Loucy (cell line): ENCODE measurements around the gene SYNC.
A peak's percentile ranks its signal among the peaks of the same experiment; 100 is the strongest.

ENCODE experiments used
- H2AFZ ChIP-seq: fragments of 200-600 bp; sonication (generic); 2 replicates; pipeline ENCODE4 v1.6.0; 2016; ENCODE audit warnings: antibody characterized with exemption, mild to moderate bottlenecking, low read length, moderate library complexity
- H3F3A ChIP-seq: fragments of 200-600 bp; 2 replicates; pipeline ENCODE4 v1.6.0; 2016; ENCODE audit warnings: antibody characterized with exemption, low read depth, mild to moderate bottlenecking
- H3K27me3 ChIP-seq: fragments of 200-600 bp; sonication (generic); 2 replicates; pipeline ENCODE4 v1.6.1; 2014; ENCODE audit warnings: low read length, mild to moderate bottlenecking; ENCODE audit not compliant: insufficient read depth, poor library complexity, severe bottlenecking
- H3K36me3 ChIP-seq: fragments of 200-600 bp; sonication (generic); 2 replicates; pipeline ENCODE4 v1.6.1; 2016; ENCODE audit warnings: low read length; ENCODE audit not compliant: insufficient read depth
- H3K4me1 ChIP-seq: fragments of 200-600 bp; sonication (generic); 2 replicates; pipeline ENCODE4 v1.5.1; 2014; ENCODE audit warnings: low read length, mild to moderate bottlenecking; ENCODE audit not compliant: insufficient read depth, poor library complexity, severe bottlenecking
- H3K4me2 ChIP-seq: fragments of 200-600 bp; sonication (generic); 2 replicates; pipeline ENCODE4 v1.6.0; 2014; ENCODE audit warnings: antibody characterized with exemption, low read length, low read depth, mild to moderate bottlenecking; ENCODE audit not compliant: poor library complexity, severe bottlenecking
- H3K4me3 ChIP-seq: fragments of 200-600 bp; sonication (generic); 2 replicates; pipeline ENCODE4 v1.5.1; 2014; ENCODE audit warnings: low read length, mild to moderate bottlenecking, mixed read lengths; ENCODE audit not compliant: poor library complexity, severe bottlenecking
- H3K79me2 ChIP-seq: fragments of 200-600 bp; sonication (generic); 2 replicates; pipeline ENCODE4 v1.6.1; 2014; ENCODE audit warnings: low read length; ENCODE audit not compliant: insufficient read depth
- H3K9ac ChIP-seq: fragments of 200-600 bp; sonication (generic); 2 replicates; pipeline ENCODE4 v1.6.0; 2014; ENCODE audit warnings: mild to moderate bottlenecking, low read depth, low read length, moderate library complexity; ENCODE audit not compliant: poor library complexity, severe bottlenecking
- H3K9me2 ChIP-seq: fragments of 200-600 bp; sonication (generic); replicated peaks from 2 replicates; pipeline ENCODE4 v1.6.1; 2016; ENCODE audit warnings: low read depth, low read length, mixed read lengths
- H3K9me3 ChIP-seq: fragments of 200-600 bp; sonication (generic); 2 replicates; pipeline ENCODE4 v1.6.1; 2014; ENCODE audit warnings: mild to moderate bottlenecking, antibody characterized with exemption, low read length, low read depth; ENCODE audit not compliant: insufficient read depth
- H4K20me1 ChIP-seq: fragments of 200-600 bp; sonication (generic); 2 replicates; pipeline ENCODE4 v1.6.0; 2014; ENCODE audit warnings: antibody characterized with exemption, low read length, mild to moderate bottlenecking; ENCODE audit not compliant: insufficient read depth, poor library complexity, severe bottlenecking
- EZH2phosphoT487 ChIP-seq: fragments of 200-600 bp; IDR thresholded peaks from 2 replicates; pipeline ENCODE4 v1.6.1; 2018; ENCODE audit warnings: antibody characterized with exemption, mild to moderate bottlenecking, moderate library complexity, borderline replicate concordance
- TF ChIP-seq, protein P1 (sequence below): fragments of 200-600 bp; sonication (generic); conservative IDR thresholded peaks from 2 replicates; pipeline ENCODE4 v1.5.1; 2014; ENCODE audit warnings: mild to moderate bottlenecking, antibody characterized with exemption, low read length

Gene SYNC

DNA sequence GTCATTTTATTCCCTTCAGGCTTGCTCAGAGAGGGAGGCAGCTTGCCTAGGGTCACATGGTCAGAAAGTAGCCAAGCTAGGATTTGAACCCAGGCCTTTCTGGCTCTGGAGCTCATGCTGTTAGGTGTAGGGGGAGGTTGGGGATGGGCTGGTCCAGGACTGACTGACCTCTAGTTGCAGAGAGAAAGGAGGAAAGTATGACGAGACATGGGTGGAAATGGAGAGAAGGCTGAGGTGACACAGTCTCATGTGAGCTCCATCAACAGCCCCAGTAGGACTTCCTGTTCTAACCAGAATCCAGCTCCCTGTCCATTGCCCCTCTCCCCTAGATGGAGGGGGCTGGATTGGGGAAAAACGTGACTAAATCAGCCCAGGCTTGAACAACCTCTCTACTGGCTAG lies 15.5 kb upstream of the SYNC start:
- no peaks in the 10 kb centered on the region for H4K20me1 ChIP-seq
- H3K9me2 ChIP-seq, result no peaks in the 10 kb centered on the region
- no peaks in the 10 kb centered on the region for H3F3A ChIP-seq
- H3K36me3 ChIP-seq, result no peaks in the 10 kb centered on the region
- no peaks in the 10 kb centered on the region for H3K27me3 ChIP-seq
- no peak for TF ChIP-seq EZH2phosphoT487
- TF ChIP-seq, protein P1, sequence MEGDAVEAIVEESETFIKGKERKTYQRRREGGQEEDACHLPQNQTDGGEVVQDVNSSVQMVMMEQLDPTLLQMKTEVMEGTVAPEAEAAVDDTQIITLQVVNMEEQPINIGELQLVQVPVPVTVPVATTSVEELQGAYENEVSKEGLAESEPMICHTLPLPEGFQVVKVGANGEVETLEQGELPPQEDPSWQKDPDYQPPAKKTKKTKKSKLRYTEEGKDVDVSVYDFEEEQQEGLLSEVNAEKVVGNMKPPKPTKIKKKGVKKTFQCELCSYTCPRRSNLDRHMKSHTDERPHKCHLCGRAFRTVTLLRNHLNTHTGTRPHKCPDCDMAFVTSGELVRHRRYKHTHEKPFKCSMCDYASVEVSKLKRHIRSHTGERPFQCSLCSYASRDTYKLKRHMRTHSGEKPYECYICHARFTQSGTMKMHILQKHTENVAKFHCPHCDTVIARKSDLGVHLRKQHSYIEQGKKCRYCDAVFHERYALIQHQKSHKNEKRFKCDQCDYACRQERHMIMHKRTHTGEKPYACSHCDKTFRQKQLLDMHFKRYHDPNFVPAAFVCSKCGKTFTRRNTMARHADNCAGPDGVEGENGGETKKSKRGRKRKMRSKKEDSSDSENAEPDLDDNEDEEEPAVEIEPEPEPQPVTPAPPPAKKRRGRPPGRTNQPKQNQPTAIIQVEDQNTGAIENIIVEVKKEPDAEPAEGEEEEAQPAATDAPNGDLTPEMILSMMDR, result no peak
- no peak overlapping the region for H3K9ac ChIP-seq
- no peak overlapping the region for H2AFZ ChIP-seq
- H3K79me2 ChIP-seq, result no peaks in the 10 kb centered on the region
- no peak overlapping the region for H3K4me3 ChIP-seq
- no peaks in the 10 kb centered on the region for H3K9me3 ChIP-seq
- H3K4me2 ChIP-seq, result no peak overlapping the region
- H3K4me1 ChIP-seq, result peaks cover 12% of the 10 kb centered on the region

DNA sequence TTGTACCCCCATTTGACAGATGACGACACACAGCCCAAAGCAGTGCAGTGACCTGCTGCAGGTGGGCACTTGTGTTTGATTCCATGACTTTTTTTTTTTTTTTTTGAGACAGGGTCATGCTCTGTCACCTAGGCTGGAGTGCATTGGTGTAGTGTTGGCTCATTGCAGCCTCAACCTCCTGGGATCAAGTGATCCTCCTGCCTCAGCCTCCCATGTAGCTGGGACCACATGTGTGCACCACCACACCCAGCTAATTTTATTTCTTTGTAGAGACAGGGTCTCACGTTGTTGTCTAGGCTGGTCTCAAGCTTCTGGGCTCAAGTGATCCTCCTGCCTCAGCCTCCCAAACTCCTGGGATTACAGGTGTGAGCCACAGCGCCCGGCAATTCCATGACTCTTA lies 14.9 kb upstream of the SYNC start:
- H3K4me1 ChIP-seq, result peaks cover 12% of the 10 kb centered on the region
- H3K9me3 ChIP-seq, result no peaks in the 10 kb centered on the region
- no peaks in the 10 kb centered on the region for H4K20me1 ChIP-seq
- TF ChIP-seq, protein P1, result no peak
- H3K9me2 ChIP-seq, result no peaks in the 10 kb centered on the region
- no peak overlapping the region for H3K4me3 ChIP-seq
- H2AFZ ChIP-seq, result no peak overlapping the region
- H3K36me3 ChIP-seq, result no peaks in the 10 kb centered on the region
- peak overlapping the region; percentile 67 for H3K4me2 ChIP-seq
- H3K27me3 ChIP-seq, result no peaks in the 10 kb centered on the region
- no peaks in the 10 kb centered on the region for H3F3A ChIP-seq
- H3K9ac ChIP-seq, result peak overlapping the region; percentile 63
- no peaks in the 10 kb centered on the region for H3K79me2 ChIP-seq

DNA sequence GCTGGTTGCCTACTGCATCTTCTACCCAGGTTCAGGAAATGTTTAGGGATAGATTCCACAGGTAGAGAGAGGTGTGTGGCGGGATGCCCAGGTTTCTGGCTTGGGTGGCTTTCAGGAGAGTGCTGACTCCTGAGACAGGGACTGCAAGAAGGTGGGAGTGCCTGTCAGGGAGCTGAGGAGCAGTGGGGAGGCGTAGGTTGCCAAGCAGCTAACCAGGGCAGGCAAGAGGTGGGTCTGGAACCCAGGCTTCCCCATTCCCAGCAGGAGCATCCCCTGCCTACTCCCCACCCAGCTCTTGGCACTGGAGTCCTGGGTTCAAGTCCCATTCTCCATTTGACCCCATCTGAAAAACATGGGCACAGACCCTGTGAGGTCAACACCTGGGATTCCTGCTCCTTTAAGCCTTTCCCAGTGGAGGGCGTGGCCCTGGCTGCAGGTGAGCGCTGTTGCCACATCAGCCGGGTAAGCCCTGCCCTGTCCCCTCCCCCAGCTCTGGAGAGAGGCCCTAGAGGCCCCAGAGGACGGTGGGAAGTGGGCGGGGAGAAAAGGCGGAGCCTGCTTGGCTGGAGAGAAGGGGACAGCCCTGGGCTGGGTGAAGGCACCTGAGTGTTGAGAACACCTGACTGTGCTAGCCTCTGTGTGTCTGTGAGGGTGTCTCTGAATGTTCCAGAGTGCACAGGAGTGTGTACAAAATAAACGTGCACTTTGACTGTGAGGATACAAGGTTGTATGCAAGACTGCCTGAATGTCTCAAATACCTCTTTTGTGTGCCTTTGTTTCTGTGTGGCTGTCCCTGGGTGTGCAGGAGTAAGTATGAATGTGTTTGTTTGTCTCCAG lies 14.0 kb upstream of the SYNC start:
- no peaks in the 10 kb centered on the region for H3K79me2 ChIP-seq
- H3K4me1 ChIP-seq, result peaks cover 15% of the 10 kb centered on the region

More for the DNA sequence above, 14.0 kb upstream of the SYNC start:
- peak overlapping the region; percentile 62 for H3K4me3 ChIP-seq
- no peaks in the 10 kb centered on the region for H3K27me3 ChIP-seq
- H3K9ac ChIP-seq, result peak overlapping the region; percentile 63
- no peaks in the 10 kb centered on the region for H3K9me2 ChIP-seq
- peak overlapping the region; percentile 67 for H3K4me2 ChIP-seq
- TF ChIP-seq, protein P1, result no peak
- TF ChIP-seq EZH2phosphoT487, result no peak
- no peaks in the 10 kb centered on the region for H3K9me3 ChIP-seq
- H2AFZ ChIP-seq, result peak overlapping the region; percentile 70
- no peaks in the 10 kb centered on the region for H4K20me1 ChIP-seq
- H3F3A ChIP-seq, result no peaks in the 10 kb centered on the region
- no peaks in the 10 kb centered on the region for H3K36me3 ChIP-seq
